Brain pericyte (primary cell): ENCODE measurements around the gene PCSK1N.

Experiments used
- DNase-seq: peaks from one replicate; pipeline ENCODE4 v3.0.0-alpha.2; 2012; ENCODE audit warnings: low read depth, low spot score

The PCSK1N gene

DNA sequence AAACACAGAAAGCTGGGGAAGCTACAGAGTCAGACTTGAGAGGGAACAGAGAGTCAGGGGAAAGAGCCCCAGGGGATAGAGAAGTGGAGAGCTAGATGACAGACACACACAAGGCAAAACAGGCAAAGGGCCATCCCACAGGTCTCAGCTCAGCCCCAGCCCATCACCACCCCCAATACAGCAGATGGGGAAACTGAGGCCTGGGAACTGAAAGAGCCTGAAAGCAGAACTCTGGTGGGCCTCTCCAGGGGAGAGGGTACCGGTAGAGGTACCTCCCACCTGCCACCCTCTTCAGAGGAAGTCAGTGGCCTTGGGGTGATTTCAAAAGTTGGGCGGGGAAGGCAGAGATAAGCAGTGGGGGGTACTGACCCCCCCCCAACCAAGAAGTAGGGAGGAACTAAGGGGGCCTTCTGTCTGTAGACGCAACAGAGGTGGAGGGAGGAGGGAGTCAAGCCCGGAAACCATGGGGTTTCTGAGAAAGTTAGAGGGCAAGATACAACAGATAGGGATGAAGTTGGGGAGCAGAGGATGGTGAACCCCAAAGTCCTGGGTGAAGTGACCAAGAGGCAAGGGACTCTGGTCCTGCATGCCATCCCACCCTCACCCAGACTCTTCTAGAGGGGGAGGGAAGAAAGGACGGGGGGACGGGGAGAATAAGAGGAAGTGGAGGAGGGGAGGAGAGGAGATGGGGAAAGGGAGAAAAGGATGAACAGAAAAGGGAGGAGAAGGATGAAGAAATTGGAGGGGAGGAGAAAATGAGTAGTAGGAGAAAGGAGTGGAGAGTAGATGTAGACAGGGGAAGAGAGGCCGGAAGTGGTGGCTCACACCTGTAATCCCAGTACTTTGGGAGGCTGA, 45.8 kb downstream of the PCSK1N start:
- DNase-seq = no peak

DNA sequence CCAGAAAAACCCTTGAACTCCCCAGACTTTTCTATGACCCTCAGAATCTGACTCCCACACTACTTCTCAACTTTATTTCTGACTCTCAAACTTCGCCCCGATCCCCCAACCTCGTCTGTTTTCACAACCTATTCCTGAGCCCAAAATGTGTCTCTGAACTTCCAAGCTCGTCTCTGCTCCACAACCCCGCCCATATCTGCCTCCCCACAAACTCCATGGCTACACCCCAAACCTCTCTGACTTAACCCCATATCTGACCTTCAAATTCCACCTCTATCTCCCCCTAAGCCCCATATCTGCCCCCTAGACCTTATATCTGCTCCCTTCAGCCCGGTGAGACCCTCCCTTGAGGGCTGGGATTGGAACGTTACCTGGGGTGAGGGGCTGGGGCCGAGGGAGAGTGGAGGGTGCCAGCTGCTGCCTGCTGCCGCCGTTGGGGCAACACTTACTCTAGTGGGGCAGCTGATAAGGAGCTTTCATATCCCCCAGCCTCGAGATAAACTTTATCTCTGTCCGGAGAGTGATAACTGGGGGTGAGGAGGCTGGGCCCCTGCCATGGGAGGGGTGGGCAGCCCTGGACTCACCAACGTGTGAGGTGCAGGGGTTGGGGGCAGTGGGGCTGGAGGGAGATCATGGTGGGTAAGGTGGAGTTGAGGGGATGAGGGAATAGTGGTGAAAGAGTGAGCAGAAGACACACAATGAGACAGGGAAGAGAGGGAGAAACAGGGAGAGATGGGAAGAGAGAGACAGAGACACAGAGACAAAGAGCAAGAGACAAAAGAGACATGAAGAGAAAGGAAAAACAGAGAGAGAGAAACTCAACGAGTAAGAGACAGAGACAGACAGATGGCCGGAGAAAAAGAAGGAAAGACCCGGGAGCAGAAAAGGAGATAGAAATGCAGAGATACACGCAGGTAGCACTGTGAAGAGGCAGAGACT, 47.6 kb downstream of the PCSK1N start:
- DNase-seq = no peak

DNA sequence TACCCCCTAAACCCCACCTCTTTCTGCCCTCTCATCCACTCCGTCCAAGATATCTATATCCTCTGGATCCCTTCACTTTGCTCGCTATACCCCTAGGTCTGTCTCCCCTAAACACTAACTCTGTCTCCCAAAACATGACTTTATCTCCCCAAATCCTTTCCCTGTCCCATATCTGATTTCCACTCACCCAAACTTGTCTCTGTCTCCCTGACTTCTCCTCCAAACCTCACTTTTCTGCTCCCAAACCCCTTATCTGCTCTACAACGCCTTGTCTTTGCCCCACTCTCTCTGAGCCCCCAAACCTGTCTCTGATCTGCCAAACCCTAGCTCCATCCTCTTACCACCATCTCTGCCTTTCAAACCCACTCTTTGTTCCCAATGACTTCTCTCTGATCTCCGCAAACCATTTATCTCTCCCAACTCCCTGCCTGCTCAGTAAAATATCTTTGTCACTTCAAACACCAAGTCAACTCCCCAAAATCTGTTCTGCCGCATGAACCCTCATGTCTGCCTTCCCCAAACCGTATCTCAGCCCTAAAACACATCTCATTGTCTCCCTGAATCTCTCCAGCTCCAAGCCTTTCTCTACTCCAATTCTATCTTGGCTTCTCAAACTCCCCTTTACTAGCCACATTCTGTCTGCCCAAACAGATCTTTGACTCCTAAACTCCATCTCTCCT, 48.4 kb downstream of the PCSK1N start:
- DNase-seq = no peak

DNA sequence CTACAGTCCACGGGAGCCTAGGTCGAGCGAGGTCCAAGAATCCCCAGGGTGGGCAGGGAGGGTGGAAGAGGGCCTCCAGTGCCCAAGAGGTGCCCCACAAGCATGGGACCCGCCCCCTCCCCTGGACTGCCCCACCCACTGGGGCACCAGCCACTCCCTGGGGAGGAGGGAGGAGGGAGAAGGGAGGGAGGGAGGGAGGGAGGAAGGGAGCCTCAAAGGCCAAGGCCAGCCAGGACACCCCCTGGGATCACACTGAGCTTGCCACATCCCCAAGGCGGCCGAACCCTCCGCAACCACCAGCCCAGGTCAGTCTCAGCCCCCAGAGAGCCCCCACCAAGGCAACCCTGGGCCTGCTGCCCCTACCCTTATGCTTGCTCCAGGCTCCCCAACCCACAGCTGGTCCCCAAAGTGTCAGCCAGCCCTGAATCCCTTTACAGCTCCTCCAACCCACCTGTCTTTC, 49.0 kb downstream of the PCSK1N start, which contains the start of gene GATA1:
Gene GATA1, plus strand, starts transcription at position 250 of the 460 bp plus-strand sequence. CDS start 4,520 bp downstream, outside the sequence.
- DNase-seq = no peak

DNA sequence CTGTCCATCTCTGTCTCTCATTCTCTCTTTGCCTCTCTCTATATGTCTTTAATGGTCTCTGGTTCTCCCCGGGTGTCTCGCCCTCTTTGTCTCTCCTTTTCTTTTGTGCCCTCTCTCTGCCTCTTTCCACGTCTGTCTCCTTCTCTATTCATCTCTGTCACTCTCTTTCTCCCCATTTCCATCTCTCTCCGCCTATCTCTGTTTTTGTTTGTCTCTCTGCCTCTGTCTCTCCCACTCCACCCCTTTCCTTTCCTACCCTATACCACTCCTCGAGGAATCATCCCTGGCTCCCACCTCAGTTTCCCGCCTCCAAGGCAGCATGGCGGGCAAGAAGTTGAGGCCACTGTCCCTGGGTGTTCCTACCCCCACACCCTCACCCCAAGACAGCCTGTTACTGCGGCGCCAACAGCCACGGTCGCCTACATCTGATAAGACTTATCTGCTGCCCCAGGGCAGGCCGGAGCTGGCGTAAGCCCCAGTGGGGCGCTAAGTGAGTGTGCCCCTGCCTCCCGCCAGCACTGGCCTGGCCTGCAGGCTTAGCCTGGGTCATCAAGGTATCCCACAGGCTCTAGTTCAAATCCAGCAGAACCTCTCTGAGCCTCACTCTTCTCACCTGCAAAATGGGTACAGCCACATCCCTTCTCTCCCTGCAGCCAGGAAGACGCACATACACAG, 49.7 kb downstream of the PCSK1N start:
- DNase-seq = no peak

DNA sequence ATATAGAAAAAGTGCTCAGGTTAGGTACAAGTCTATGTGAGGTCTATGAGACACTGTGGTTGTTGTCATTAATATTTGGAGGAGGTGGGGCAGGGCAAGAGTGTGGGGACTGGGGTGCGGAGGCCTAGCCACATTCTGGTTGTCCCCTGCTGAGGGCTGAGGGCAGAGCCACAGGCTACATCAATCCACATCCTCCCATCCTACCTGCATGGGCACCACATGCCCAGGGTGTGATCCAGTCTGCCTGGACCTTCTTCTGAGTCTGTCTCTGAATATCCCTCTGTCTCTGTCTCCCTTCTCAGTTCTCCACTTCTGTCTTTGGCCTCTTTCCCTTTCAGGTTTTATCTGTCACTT, 50.2 kb downstream of the PCSK1N start:
- DNase-seq = no peak

DNA sequence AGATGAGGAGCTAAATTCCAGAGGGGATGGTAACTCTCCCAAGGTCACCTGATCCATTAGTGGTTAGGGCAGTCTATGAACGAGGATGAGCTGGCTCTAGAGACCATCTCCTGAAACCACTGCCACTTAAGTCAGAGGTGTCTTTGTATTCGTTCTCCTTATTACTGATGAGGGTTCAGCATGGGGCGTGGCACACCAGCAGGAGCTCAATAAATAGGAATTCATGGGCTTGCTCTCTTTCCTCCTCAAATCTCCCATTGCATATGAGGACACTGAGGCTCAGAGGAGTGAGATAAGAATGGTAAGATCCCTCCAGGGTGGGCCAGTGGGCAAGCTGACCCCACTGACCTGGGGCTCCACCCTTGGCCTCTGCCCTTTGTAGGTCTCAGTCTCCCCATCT, 50.7 kb downstream of the PCSK1N start:
- DNase-seq = no peak

DNA sequence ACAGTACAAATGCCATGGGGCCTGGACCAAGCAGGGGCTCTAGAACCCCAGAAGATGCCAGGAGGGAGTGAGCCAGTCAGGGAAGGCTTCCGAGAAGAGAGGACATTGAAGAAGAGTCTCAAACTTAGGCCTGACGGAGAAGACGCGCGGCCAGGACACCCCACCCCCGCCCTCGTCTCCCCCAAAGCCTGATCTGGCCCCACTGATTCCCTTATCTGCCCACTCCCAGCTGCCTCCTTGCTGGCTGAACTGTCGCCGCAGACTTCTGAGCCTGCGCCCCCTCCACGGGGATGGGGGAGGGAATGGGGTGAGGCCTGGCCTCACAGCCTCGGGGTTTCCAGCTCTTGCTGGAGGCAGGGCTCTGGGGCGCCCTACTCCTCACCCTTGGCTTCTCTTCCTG, 52.6 kb downstream of the PCSK1N start:
- DNase-seq = no peak

DNA sequence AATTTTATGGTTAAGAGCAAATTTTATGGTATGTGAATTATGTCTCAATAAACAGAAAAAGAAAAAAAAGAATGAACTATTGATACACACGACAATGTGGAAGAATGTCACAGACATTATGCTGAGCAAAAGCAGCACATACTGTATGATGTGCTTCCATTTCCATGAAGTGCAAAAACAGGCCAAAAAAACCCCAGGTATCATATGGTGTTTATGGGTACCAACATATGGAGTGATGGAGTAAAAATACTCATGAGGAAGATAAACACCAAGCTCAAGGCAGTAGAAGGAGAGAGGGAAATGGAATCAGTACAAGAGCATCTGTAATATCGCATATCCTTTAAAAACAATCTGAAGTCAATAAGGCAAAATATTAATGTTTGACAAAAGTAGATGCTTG, 53.2 kb downstream of the PCSK1N start:
- no peak for DNase-seq

DNA sequence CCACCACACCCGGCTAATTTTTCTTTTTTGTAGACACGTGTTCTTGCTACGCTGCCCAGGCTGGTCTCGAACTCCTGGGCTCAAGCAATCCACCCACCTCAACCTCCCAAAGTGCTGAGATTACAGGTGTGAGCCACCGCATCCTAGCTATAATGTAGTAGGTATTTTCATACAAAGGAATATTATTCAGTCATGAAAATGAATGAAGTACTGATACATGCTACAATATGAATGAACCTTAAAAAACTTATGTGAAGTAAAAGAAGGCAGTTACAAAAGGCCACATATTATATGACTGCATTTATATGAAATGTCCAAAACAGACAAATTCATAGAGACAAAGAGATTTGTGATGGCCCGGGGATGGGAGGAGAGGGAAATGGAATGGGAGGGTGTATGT, 53.7 kb downstream of the PCSK1N start:
- DNase-seq = no peak
